GM19035 (cell line): ENCODE data around the gene NEGR1.

ENCODE experiments used
- ATAC-seq: cut with Tn5 transposase; IDR thresholded peaks from one replicate; pipeline ENCODE4 v1.9.1; 2021; ENCODE audit not compliant: unreplicated experiment

The NEGR1 gene

GRCh38 chr1:71509051-71509595 is 773.2 kb downstream of the NEGR1 start:
- ATAC-seq: no peak

DNA sequence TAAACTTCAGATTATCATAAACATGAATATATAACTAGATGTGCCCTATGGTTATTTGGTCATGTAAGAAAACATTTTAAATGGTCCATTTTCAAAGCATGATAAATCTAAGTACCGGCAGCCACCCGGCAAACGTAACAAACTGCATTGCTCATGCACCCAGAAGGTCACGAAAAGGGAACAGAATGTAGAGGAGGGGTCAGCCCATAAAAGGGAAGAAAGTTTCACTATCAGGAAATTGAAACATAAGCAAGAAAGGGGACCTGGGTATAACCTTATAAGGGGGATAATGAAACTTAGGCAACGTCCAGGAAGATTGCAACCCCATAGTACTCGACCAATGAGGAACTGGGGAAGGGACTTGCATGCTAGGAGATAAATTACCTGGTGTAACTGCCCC is 780.3 kb downstream of the NEGR1 start:
- ATAC-seq: no peak

DNA sequence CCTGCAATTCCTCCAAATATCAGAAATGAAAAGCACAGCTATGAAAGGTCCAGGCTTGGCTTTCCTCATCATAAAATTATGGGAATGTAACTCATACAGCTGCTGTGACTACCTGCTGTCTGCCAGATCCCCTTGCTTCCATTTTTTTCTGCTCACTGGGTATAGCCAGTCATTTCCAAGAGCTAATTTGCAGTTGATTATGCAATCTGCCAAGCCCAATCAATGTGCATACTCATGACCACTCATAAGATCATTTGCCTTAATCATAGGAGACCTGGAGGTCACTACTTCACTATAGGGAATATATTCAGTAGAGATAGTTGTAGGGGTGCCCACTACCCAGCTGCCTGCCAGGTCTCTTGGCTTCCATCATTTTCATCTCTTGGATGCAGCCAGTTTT is 783.8 kb downstream of the NEGR1 start:
- ATAC-seq: no peak

GRCh38 chr1:71494163-71494562 is 788.2 kb downstream of the NEGR1 start:
- ATAC-seq: no peak

- ATAC-seq: no peak
Observed at GRCh38 chr1:71492298-71493041, 789.9 kb downstream of the NEGR1 start.

GRCh38 chr1:71490432-71490831 is 791.9 kb downstream of the NEGR1 start:
- no peak for ATAC-seq

DNA sequence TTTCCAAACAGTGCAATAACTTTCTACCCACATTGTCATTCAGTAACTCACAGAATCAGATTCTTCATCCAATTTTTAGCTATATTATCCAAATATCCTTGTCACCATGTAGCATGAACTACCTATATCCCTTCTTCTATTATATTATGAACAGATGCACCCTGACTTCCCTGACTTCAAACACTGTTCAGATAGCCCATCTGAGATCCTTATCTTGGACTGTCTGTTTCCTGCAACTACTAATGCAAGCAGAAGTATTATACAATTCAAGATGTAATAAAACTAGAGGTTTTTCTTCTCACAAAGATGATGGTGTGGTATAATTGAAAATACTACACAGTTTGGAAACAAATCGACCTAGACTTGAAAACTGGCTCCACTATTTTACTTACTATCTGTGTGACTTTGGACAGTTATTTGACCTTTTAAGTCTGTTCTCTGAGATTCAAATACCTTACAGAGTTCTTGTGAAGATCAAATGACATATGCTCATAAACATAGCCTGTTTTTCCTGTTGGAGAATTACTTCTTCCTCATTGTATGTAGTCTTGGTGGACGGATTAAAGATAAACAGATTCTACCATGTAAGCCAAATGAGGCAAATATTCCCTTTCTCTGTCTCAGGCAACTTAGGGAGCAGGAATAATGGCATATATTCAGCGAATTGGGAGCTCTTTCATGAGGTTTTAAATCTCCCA is 793.6 kb downstream of the NEGR1 start:
- ATAC-seq: no peak

GRCh38 chr1:71473331-71473730 is 809.0 kb downstream of the NEGR1 start:
- no peak for ATAC-seq

- no peak for ATAC-seq
Observed at GRCh38 chr1:71465093-71465492, 817.2 kb downstream of the NEGR1 start.

DNA sequence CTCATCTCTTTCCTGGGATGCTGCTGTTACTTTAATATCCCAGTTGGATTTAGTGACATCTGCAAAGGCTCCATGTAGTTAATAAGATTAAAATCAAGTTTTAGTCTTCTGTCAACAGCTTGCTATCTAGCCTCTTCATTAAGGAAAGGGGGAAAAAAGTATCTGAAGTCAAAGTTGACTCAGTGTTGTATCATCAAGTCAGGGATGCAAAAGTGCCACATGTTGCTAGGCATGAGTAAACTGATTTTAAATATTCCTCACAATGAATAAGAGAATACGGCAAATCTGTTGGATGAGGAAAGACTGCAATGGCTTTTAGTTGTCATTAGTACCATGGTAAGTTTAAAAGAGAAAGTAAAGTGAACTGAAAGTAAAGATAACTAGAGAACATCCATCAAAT is 818.3 kb downstream of the NEGR1 start:
- ATAC-seq: no peak

- no peak for ATAC-seq
Observed at GRCh38 chr1:71463144-71463543, 819.2 kb downstream of the NEGR1 start.

GRCh38 chr1:71462247-71462646 is 820.1 kb downstream of the NEGR1 start:
- ATAC-seq: no peak

DNA sequence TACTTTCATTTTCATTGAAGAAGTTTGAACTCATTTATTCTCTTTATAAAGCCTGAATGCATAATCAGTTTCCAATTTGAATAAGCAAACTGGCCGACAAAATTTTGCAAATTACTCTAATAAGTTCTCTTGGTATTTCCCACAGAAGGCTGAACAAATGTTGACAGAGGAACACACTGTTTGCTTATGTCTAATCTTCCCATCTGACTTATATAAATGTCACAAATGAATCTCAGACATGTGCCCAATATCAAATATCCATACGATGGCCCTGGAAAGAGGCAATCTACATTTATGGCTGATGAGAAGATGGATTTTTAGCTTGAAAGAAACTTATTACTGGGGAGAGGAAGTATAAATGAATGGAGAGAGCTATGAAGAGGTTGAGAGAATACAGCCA is 820.9 kb downstream of the NEGR1 start:
- ATAC-seq: no peak

- no peak for ATAC-seq
Observed at GRCh38 chr1:71448444-71448843, 833.9 kb downstream of the NEGR1 start.

DNA sequence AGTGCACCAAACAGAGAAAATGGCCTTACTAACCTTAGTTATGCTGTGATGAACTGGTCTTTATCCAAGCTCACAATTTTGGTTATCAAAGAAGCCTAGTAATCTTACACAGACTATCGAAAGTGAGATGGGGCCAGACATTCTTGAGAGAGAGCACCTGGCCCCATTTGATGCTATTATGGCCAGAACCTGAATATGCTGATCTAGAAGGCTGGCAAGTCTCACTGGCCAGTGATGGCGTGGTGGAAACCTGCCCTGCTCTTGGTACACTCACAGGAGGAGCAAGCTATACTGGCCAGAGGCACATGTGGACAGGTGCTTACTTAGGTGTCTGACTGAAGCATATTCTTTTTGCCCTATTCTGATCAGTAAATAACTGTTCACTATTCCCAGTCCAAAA is 843.7 kb downstream of the NEGR1 start:
- ATAC-seq: no peak

- ATAC-seq: no peak
Observed at GRCh38 chr1:71435951-71436350, 846.4 kb downstream of the NEGR1 start.

DNA sequence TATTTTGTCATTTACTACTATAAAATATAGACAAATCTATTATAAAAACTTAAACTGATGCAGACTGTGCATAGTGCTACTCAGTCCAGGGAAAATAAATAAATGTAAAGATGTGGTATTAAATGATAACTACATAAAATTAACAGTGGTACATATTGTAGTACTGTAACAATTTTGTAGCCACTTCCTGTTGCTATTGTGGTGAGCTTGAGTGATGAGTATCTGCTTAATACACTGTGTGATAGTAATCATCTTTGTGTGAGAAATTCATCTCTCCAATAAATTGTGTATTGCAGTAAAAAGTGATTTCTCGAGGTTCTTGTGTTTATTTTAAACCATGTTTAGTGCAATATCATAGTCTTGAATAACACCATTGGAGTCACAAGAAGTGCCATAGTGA is 848.1 kb downstream of the NEGR1 start:
- ATAC-seq: no peak

DNA sequence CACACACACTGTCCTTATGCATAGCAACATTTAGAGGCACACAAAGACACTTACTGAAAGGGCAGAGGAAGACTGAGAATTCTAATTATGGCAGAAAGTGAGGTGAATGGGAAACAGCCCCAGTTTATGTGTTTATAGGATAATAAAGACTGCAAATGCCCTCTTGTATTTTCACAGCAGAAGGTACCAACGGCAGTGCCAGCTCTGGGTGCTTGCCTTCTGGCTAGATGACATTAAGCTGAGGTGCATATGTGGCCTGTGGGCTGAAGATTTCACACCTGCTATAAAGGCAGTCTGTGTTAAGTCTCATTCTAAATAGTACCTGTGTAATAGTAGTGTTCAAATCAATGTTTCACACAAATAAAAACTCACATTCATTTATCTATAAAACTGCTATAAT is 854.3 kb downstream of the NEGR1 start:
- no peak for ATAC-seq

DNA sequence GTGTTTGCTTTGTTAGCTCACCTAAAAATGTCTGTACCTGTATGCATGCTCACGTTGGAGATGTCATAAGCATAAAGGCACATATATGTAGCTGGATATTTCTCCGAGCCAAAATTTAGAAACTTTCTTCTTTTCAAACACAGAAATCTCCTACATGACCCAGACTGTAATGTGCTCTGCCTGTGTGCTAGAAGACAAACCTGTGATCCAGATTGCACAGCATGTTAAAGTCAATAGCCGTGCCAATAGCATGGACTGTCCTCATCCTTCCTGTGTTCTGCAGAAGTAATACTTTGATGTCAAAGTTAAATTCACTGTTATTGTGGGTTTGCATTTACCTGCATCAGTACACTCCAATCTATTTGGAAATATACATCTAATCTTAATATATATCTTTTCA is 855.3 kb downstream of the NEGR1 start:
- ATAC-seq: no peak

GRCh38 chr1:71424536-71424935 is 857.8 kb downstream of the NEGR1 start:
- no peak for ATAC-seq

DNA sequence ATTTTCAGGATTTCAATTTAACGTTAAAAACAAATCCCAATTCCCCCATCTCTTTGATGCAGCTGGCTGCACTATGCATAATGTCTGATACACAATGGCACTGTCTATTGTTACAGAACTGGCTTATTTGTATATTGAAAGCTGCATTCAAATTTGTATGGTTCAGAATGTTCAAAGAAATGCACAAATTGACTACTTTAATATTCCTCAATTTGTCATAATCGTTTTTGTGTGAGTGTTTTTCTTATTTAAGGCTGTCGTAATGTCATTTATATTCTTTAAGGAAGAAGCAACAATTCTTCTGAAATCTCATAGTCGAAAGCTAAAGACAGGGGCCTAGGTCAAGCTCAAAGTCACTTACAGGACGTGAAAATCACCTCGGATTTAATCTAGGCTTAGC is 860.1 kb downstream of the NEGR1 start:
- ATAC-seq: no peak

- ATAC-seq: no peak
Observed at GRCh38 chr1:71417421-71417820, 864.9 kb downstream of the NEGR1 start.
